Measurements from ENCODE around the gene ARHGAP45.

The ARHGAP45 gene

GRCh38 chr19:1133471-1133929 lies 66.5 kb downstream of the ARHGAP45 start:
- peak; percentile 73 for DNase-seq

GRCh38 chr19:1134431-1134830 lies 67.5 kb downstream of the ARHGAP45 start:
- no peak for DNase-seq

GRCh38 chr19:1135454-1135853 lies 68.5 kb downstream of the ARHGAP45 start:
- no peak for DNase-seq

- DNase-seq = no peak
Measured at GRCh38 chr19:1136201-1136600, 69.2 kb downstream of the ARHGAP45 start.
